SK-N-SH treated with all-trans-retinoic acid at 6 μM for 48 hours (cell line): ENCODE measurements around the gene INHBC.

Source experiments
- ARNTL ChIP-seq: fragments of 450-650 bp; formaldehyde crosslinking; IDR thresholded peaks from 2 replicates; pipeline ENCODE4 v1.5.0; 2020; ENCODE audit warnings: low read depth, mild to moderate bottlenecking, moderate library complexity, borderline replicate concordance
- CSDC2 ChIP-seq: fragments of 250-450 bp; sonication (Bioruptor Pico); IDR thresholded peaks from 2 replicates; pipeline ENCODE4 v1.5.0; 2020; ENCODE audit warnings: mild to moderate bottlenecking, moderate library complexity
- ESRRG ChIP-seq: fragments of 250-450 bp; sonication (Bioruptor Pico); IDR thresholded peaks from 2 replicates; pipeline ENCODE4 v1.6.1; 2021; ENCODE audit warnings: mild to moderate bottlenecking
- ISL1 ChIP-seq: fragments of 250-450 bp; sonication (Bioruptor Pico); IDR thresholded peaks from 2 replicates; pipeline ENCODE4 v2.1.2; 2022; ENCODE audit warnings: mild to moderate bottlenecking, moderate library complexity
- PPARA ChIP-seq: fragments of 250-450 bp; sonication (Bioruptor Pico); IDR thresholded peaks from 2 replicates; pipeline ENCODE4 v1.5.0; 2020; ENCODE audit warnings: mild to moderate bottlenecking, borderline replicate concordance
- RARB ChIP-seq: fragments of 250-450 bp; sonication (Bioruptor Pico); IDR thresholded peaks from 2 replicates; pipeline ENCODE4 v1.8.0; 2021; ENCODE audit warnings: mild to moderate bottlenecking, moderate library complexity
- TOX ChIP-seq: fragments of 250-450 bp; sonication (Bioruptor Pico); IDR thresholded peaks from 2 replicates; pipeline ENCODE4 v1.8.0; 2021; ENCODE audit warnings: mild to moderate bottlenecking, moderate library complexity, borderline replicate concordance
- ZFP3 ChIP-seq: fragments of 250-450 bp; sonication (Bioruptor Pico); IDR thresholded peaks from 2 replicates; pipeline ENCODE4 v1.5.0; 2020; ENCODE audit warnings: mild to moderate bottlenecking, moderate library complexity
- ZFP30 ChIP-seq: fragments of 450-650 bp; formaldehyde crosslinking; IDR thresholded peaks from 2 replicates; pipeline ENCODE4 v1.5.0; 2022; ENCODE audit warnings: mild to moderate bottlenecking, moderate library complexity
- TF ChIP-seq, protein P1 (sequence below): fragments of 250-450 bp; sonication (Bioruptor Pico); IDR thresholded peaks from 2 replicates; pipeline ENCODE4 v1.8.0; 2020; ENCODE audit warnings: mild to moderate bottlenecking, moderate library complexity, borderline replicate concordance
- TF ChIP-seq, protein P2 (sequence below): fragments of 250-450 bp; sonication (Bioruptor Pico); IDR thresholded peaks from 2 replicates; pipeline ENCODE4 v1.5.1; 2020; ENCODE audit warnings: low read depth, mild to moderate bottlenecking, moderate library complexity
- TF ChIP-seq, protein P3 (sequence below): fragments of 250-450 bp; sonication (Bioruptor Pico); IDR thresholded peaks from 2 replicates; pipeline ENCODE4 v1.5.0; 2020; ENCODE audit warnings: mild to moderate bottlenecking, moderate library complexity
- TF ChIP-seq, protein P4 (sequence below): fragments of 250-450 bp; sonication (Bioruptor Pico); IDR thresholded peaks from 2 replicates; pipeline ENCODE4 v1.8.0; 2021; ENCODE audit warnings: low read depth, mild to moderate bottlenecking, moderate library complexity, borderline replicate concordance

DNA sequence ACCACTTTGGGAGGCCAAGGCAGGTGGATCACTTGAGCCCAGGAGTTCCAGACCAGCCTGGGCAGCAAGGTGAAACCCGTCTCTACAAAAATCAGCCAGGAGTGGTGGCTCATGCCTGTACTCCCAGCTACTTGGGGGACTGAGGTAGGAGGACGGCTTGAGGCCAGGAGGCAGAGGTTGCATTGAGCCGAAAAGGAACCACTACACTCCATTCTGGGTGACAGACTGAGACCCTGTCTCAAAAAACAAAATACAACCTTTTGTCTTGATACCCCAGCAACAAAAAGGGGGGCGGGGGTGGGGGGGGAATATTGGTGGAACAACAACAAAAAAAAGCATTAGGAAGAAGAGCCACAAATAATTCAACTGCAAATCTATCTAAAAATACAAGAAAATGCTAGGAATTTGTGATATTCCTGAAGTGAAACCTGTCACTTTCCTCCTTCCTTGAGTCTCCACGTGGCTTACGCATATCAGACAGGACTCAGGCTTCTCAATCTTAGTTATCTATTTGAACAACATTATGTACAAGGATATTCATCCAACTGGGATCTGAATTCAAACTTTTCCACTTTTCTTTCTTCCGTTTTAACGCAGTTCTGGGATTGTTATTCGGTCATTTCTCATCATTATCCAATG lies 5.0 kb upstream of the INHBC start:
- no peak for TF ChIP-seq TOX (CRISPR knock-in tag)
- no peak for TF ChIP-seq ARNTL (CRISPR knock-in tag)
- no peak for TF ChIP-seq ESRRG
- TF ChIP-seq ZFP30 (CRISPR knock-in tag), result no peak
- TF ChIP-seq, protein P1, sequence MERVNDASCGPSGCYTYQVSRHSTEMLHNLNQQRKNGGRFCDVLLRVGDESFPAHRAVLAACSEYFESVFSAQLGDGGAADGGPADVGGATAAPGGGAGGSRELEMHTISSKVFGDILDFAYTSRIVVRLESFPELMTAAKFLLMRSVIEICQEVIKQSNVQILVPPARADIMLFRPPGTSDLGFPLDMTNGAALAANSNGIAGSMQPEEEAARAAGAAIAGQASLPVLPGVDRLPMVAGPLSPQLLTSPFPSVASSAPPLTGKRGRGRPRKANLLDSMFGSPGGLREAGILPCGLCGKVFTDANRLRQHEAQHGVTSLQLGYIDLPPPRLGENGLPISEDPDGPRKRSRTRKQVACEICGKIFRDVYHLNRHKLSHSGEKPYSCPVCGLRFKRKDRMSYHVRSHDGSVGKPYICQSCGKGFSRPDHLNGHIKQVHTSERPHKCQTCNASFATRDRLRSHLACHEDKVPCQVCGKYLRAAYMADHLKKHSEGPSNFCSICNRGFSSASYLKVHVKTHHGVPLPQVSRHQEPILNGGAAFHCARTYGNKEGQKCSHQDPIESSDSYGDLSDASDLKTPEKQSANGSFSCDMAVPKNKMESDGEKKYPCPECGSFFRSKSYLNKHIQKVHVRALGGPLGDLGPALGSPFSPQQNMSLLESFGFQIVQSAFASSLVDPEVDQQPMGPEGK, result no peak
- TF ChIP-seq, protein P2, sequence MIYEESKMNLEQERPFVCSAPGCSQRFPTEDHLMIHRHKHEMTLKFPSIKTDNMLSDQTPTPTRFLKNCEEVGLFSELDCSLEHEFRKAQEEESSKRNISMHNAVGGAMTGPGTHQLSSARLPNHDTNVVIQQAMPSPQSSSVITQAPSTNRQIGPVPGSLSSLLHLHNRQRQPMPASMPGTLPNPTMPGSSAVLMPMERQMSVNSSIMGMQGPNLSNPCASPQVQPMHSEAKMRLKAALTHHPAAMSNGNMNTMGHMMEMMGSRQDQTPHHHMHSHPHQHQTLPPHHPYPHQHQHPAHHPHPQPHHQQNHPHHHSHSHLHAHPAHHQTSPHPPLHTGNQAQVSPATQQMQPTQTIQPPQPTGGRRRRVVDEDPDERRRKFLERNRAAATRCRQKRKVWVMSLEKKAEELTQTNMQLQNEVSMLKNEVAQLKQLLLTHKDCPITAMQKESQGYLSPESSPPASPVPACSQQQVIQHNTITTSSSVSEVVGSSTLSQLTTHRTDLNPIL, result no peak
- no peak for TF ChIP-seq ISL1 (CRISPR knock-in tag)
- TF ChIP-seq, protein P3, sequence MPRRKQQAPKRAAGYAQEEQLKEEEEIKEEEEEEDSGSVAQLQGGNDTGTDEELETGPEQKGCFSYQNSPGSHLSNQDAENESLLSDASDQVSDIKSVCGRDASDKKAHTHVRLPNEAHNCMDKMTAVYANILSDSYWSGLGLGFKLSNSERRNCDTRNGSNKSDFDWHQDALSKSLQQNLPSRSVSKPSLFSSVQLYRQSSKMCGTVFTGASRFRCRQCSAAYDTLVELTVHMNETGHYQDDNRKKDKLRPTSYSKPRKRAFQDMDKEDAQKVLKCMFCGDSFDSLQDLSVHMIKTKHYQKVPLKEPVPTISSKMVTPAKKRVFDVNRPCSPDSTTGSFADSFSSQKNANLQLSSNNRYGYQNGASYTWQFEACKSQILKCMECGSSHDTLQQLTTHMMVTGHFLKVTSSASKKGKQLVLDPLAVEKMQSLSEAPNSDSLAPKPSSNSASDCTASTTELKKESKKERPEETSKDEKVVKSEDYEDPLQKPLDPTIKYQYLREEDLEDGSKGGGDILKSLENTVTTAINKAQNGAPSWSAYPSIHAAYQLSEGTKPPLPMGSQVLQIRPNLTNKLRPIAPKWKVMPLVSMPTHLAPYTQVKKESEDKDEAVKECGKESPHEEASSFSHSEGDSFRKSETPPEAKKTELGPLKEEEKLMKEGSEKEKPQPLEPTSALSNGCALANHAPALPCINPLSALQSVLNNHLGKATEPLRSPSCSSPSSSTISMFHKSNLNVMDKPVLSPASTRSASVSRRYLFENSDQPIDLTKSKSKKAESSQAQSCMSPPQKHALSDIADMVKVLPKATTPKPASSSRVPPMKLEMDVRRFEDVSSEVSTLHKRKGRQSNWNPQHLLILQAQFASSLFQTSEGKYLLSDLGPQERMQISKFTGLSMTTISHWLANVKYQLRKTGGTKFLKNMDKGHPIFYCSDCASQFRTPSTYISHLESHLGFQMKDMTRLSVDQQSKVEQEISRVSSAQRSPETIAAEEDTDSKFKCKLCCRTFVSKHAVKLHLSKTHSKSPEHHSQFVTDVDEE (CRISPR knock-in tag), result no peak
- TF ChIP-seq CSDC2 (CRISPR knock-in tag), result no peak
- no peak for TF ChIP-seq ZFP3 (CRISPR knock-in tag)
- no peak for TF ChIP-seq RARB (CRISPR knock-in tag)
- TF ChIP-seq PPARA, result no peak
- TF ChIP-seq, protein P4, sequence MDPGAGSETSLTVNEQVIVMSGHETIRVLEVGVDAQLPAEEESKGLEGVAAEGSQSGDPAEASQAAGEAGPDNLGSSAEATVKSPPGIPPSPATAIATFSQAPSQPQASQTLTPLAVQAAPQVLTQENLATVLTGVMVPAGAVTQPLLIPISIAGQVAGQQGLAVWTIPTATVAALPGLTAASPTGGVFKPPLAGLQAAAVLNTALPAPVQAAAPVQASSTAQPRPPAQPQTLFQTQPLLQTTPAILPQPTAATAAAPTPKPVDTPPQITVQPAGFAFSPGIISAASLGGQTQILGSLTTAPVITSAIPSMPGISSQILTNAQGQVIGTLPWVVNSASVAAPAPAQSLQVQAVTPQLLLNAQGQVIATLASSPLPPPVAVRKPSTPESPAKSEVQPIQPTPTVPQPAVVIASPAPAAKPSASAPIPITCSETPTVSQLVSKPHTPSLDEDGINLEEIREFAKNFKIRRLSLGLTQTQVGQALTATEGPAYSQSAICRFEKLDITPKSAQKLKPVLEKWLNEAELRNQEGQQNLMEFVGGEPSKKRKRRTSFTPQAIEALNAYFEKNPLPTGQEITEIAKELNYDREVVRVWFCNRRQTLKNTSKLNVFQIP (CRISPR knock-in tag), result no peak
